ENCODE results near the gene CRYBG2.

The CRYBG2 gene

GRCh38 chr1:26353976-26354820 is at the start of gene CRYBG2:
Gene CRYBG2 (minus strand): TSS chr1:26354130. CDS start chr1:26346657, 7,473 bp downstream.
- TF ChIP-seq CTCF (IDR thresholded peaks at IDR 0.05; ENCODE audit: low read depth, low read length), result no peak
- TF ChIP-seq EZH2phosphoT487 (IDR thresholded peaks at IDR 0.05; ENCODE audit: low read depth), result no peak
- H3K4me2 ChIP-seq (ENCODE audit: low read length), result no peak within 1 kb of the TSS

DNA sequence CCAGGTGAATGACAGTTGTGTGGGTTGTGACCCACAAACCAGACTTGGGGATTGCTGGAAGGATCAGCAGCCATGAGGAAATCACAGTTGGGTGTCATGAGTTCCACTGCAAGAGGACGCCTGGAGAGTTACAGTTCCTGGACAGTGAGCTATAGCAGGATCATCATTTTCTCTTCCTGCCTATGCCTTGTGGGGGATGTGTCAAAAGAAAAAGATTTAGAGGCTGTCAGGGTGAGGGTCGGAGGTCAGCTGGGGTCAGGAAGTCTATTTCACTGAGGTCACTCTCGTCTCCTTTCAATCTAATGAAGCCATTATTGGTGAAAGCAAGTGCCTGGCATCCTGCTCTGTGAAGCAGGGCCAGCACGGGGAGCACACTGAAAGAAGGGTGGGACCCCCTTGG is 49.7 kb upstream of the CRYBG2 start:
- H3K4me3 ChIP-seq (ENCODE audit: low read length), result no peak overlapping the region
- no peak overlapping the region for H3K4me2 ChIP-seq (ENCODE audit: low read length)
- H3K4me1 ChIP-seq (ENCODE audit: low read length), result no peaks in the 10 kb centered on the region
- H3K9ac ChIP-seq (ENCODE audit: low read length), result no peak overlapping the region
- no peaks in the 10 kb centered on the region for H3K27me3 ChIP-seq (ENCODE audit: low read depth, low read length)
- no peaks in the 10 kb centered on the region for H3K79me2 ChIP-seq (ENCODE audit: low read length)
- no peak for TF ChIP-seq EZH2phosphoT487 (IDR thresholded peaks at IDR 0.05; ENCODE audit: low read depth)
- TF ChIP-seq CTCF (IDR thresholded peaks at IDR 0.05; ENCODE audit: low read depth, low read length), result no peak
- no peaks in the 10 kb centered on the region for H3K9me3 ChIP-seq (ENCODE audit: insufficient read depth, low read length)
- H4K20me1 ChIP-seq (ENCODE audit: insufficient read depth, low read length), result no peaks in the 10 kb centered on the region
- H2AFZ ChIP-seq (ENCODE audit: low read depth, low read length), result no peak overlapping the region
- no peak overlapping the region for H3K27ac ChIP-seq (ENCODE audit: low read length)
- no peaks in the 10 kb centered on the region for H3K36me3 ChIP-seq (replicated peaks; ENCODE audit: low read depth, low read length)

More at GRCh38 chr1:26353976-26354820, at the start of gene CRYBG2:
- Histone ChIP-seq H3K27ac (ENCODE audit: low read length) (no peak within 1 kb of the TSS), H3K36me3 (replicated peaks; ENCODE audit: low read depth, low read length) (no peaks in the 10 kb centered on the region), H3K4me1 (ENCODE audit: low read length) (no peaks in the 10 kb centered on the region), H3K27me3 (ENCODE audit: low read depth, low read length) (no peaks in the 10 kb centered on the region), H3K4me3 (ENCODE audit: low read length) (no peak within 1 kb of the TSS), H2AFZ (ENCODE audit: low read depth, low read length) (no peak within 1 kb of the TSS), H3K79me2 (ENCODE audit: low read length) (no peaks in the 10 kb centered on the region), H4K20me1 (ENCODE audit: insufficient read depth, low read length) (no peaks in the 10 kb centered on the region), H3K9ac (ENCODE audit: low read length) (no peak within 1 kb of the TSS), H3K9me3 (ENCODE audit: insufficient read depth, low read length) (no peaks in the 10 kb centered on the region)

DNA sequence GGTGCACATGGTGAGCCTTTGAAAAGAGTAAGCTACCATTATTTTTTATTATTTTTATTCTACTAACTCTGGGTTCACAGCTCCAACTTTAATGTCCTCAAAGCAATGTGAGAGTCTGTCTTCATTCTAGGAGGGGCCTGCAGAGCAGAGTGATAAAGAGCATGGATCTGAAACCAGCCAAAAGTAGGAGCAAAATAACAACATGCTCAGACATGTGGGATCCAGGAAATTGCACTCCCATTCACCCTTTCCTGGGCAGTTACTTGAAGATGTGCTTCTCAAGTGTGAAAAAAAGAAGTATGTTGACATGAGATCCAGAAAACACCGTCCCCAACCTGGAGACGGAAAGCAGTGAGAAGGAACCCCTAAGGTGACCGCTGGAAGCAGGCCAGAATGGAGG is 48.0 kb upstream of the CRYBG2 start:
- no peak overlapping the region for H3K27ac ChIP-seq (ENCODE audit: low read length)
- H4K20me1 ChIP-seq (ENCODE audit: insufficient read depth, low read length), result no peaks in the 10 kb centered on the region
- H3K36me3 ChIP-seq (replicated peaks; ENCODE audit: low read depth, low read length), result no peaks in the 10 kb centered on the region
- H2AFZ ChIP-seq (ENCODE audit: low read depth, low read length), result no peak overlapping the region
- H3K79me2 ChIP-seq (ENCODE audit: low read length), result no peaks in the 10 kb centered on the region
- H3K9me3 ChIP-seq (ENCODE audit: insufficient read depth, low read length), result no peaks in the 10 kb centered on the region
- no peak overlapping the region for H3K4me3 ChIP-seq (ENCODE audit: low read length)
- H3K9ac ChIP-seq (ENCODE audit: low read length), result no peak overlapping the region
- no peaks in the 10 kb centered on the region for H3K27me3 ChIP-seq (ENCODE audit: low read depth, low read length)
- no peak overlapping the region for H3K4me2 ChIP-seq (ENCODE audit: low read length)
- no peak for TF ChIP-seq EZH2phosphoT487 (IDR thresholded peaks at IDR 0.05; ENCODE audit: low read depth)
- no peak for TF ChIP-seq CTCF (IDR thresholded peaks at IDR 0.05; ENCODE audit: low read depth, low read length)
- H3K4me1 ChIP-seq (ENCODE audit: low read length), result no peaks in the 10 kb centered on the region

DNA sequence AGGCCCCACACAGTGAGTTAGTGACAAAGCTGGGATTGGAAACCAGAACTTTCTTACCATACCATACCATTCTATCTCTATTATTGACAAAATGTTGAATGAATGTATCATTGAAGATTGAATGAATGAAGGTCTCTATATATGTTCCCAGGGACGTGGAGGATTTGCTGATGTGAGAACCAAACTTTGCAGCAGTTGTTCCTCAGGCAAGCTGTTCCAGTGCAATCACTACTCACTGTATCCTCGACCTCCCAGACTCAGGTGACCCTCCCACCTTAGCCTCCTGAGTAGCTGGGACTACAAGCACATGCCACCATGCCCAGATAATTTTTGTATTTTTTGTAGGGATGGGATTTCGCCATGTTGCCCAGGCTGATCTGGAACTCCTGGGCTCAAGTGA is 45.1 kb upstream of the CRYBG2 start:
- no peak overlapping the region for H2AFZ ChIP-seq (ENCODE audit: low read depth, low read length)
- no peak overlapping the region for H3K27ac ChIP-seq (ENCODE audit: low read length)
- H3K36me3 ChIP-seq (replicated peaks; ENCODE audit: low read depth, low read length), result no peaks in the 10 kb centered on the region
- H3K79me2 ChIP-seq (ENCODE audit: low read length), result no peaks in the 10 kb centered on the region
- H3K9me3 ChIP-seq (ENCODE audit: insufficient read depth, low read length), result no peaks in the 10 kb centered on the region
- H4K20me1 ChIP-seq (ENCODE audit: insufficient read depth, low read length), result no peaks in the 10 kb centered on the region
- H3K4me1 ChIP-seq (ENCODE audit: low read length), result no peaks in the 10 kb centered on the region
- no peaks in the 10 kb centered on the region for H3K27me3 ChIP-seq (ENCODE audit: low read depth, low read length)
- no peak overlapping the region for H3K4me3 ChIP-seq (ENCODE audit: low read length)
- TF ChIP-seq EZH2phosphoT487 (IDR thresholded peaks at IDR 0.05; ENCODE audit: low read depth), result no peak
- TF ChIP-seq CTCF (IDR thresholded peaks at IDR 0.05; ENCODE audit: low read depth, low read length), result no peak
- no peak overlapping the region for H3K9ac ChIP-seq (ENCODE audit: low read length)
- no peak overlapping the region for H3K4me2 ChIP-seq (ENCODE audit: low read length)

Measured in OCI-LY3 (cell line).